Endodermal cell (in vitro differentiated cells): ENCODE data around the gene AGR3. TPM values are rescaled to one million over a fixed set of nuclear protein-coding genes. Genes with fewer than 3 reads are reported as not detected.

Experiments
- DNase-seq: peaks from one replicate; pipeline ENCODE4 v3.0.0-alpha.2; 2017
- H3K27ac ChIP-seq: 2 replicates; pipeline ENCODE4 v1.5.1; 2013; ENCODE audit warnings: mild to moderate bottlenecking, low read depth, low read length, moderate library complexity
- H3K27me3 ChIP-seq: 2 replicates; pipeline ENCODE4 v1.6.1; 2013; ENCODE audit warnings: mild to moderate bottlenecking, low read length, moderate library complexity; ENCODE audit not compliant: insufficient read depth, control insufficient read depth, poor library complexity, severe bottlenecking
- H3K36me3 ChIP-seq: 2 replicates; pipeline ENCODE4 v1.7.0; 2013; ENCODE audit warnings: mild to moderate bottlenecking, low read length, moderate library complexity; ENCODE audit not compliant: control insufficient read depth, insufficient read depth
- H3K4me1 ChIP-seq: one replicate; pipeline ENCODE4 v1.7.0; 2013; ENCODE audit warnings: low read length; ENCODE audit not compliant: control insufficient read depth, insufficient read depth
- H3K4me3 ChIP-seq: 2 replicates; pipeline ENCODE4 v1.5.1; 2013; ENCODE audit warnings: mild to moderate bottlenecking, low read length, moderate library complexity
- H3K9ac ChIP-seq: 2 replicates; pipeline ENCODE4 v1.6.1; 2013; ENCODE audit warnings: mild to moderate bottlenecking, low read length, moderate library complexity; ENCODE audit not compliant: poor library complexity, severe bottlenecking; ENCODE audit errors: extremely low read depth
- H3K9me3 ChIP-seq: 2 replicates; pipeline ENCODE4 v1.6.1; 2013; ENCODE audit warnings: mild to moderate bottlenecking, low read length, moderate library complexity; ENCODE audit not compliant: control insufficient read depth
- H3K27ac Mint-ChIP-seq: 2 replicates; pipeline ENCODE4 v1.8.0; 2020; ENCODE audit warnings: mixed read lengths
- H3K27me3 Mint-ChIP-seq: 2 replicates; pipeline ENCODE4 v1.8.0; 2021; ENCODE audit warnings: mild to moderate bottlenecking, mixed read lengths; ENCODE audit not compliant: insufficient read depth
- H3K36me3 Mint-ChIP-seq: 2 replicates; pipeline ENCODE4 v1.8.0; 2020; ENCODE audit warnings: low read depth, mixed read lengths
- H3K4me1 Mint-ChIP-seq: 2 replicates; pipeline ENCODE4 v1.8.0; 2020; ENCODE audit warnings: mixed read lengths
- H3K4me3 Mint-ChIP-seq: 2 replicates; pipeline ENCODE4 v1.8.0; 2020; ENCODE audit warnings: mild to moderate bottlenecking, moderate library complexity, mixed read lengths
- H3K9me3 Mint-ChIP-seq: 2 replicates; pipeline ENCODE4 v1.8.0; 2020; ENCODE audit warnings: mild to moderate bottlenecking, mixed read lengths
- CTCF ChIP-seq: fragments of 200-600 bp; sonication (generic); conservative IDR thresholded peaks from 2 replicates; pipeline ENCODE4 v1.5.0; 2021; ENCODE audit warnings: antibody characterized with exemption, mild to moderate bottlenecking
- WGBS, 2 experiments: methylation state at CpG; one replicate each; pipeline versions ENCODE4 v1.1.5 to v1.1.7; 2013; ENCODE audit warnings: missing lambda C conversion rate in 2 of 2, mixed read lengths in 1 of 2; ENCODE audit not compliant: insufficient coverage in 1 of 2, insufficient read length in 1 of 2; 5-methylcytosine and 5-hydroxymethylcytosine counted together
- total RNA-seq, 2 donors: library from RNA; stranded (reverse); fragmentation: NEBNext Ultra II Directional in 1 of 2; extraction: Animal tissue kit (Norgen Biotek cat#: 25700) in 1 of 2; gene quantifications; 2 replicates in 1 of 2; 3 replicates in 1 of 2; pipeline ENCODE4 v1.2.1, GENCODE V29; 2021

The AGR3 gene
- total RNA-seq, 2 donors from 2014 or later, result not detected

DNA sequence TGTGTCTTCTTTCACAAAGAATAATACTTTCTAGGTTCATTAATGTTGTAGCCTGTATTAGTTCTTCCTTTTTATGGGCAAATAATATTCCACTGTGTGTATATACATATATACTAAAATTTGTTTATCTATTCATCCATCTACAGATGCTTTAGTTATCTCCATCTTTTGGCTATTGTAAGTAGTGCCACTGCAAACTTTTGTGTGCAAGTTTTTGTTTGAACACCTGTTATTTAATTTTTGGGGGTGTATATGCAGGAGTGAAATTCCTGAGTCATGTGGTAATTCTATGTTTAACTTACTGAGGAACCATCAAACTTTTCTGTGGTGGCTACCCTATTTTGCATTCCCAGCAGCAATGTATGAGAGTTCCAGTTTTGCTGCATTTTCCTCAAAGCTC is 37.7 kb upstream of the AGR3 start:
- no peak for DNase-seq
- H3K9me3 ChIP-seq, result no peaks in the 10 kb centered on the region
- Mint-ChIP-seq H3K4me3 (no peak overlapping the region), H3K36me3 (no peaks in the 10 kb centered on the region), H3K27me3 (no peaks in the 10 kb centered on the region), H3K27ac (no peak overlapping the region), H3K9me3 (no peaks in the 10 kb centered on the region), H3K4me1 (peaks cover 34% of the 10 kb centered on the region)
- no peaks in the 10 kb centered on the region for H3K36me3 ChIP-seq
- H3K4me3 ChIP-seq, result no peak overlapping the region
- peaks cover 4% of the 10 kb centered on the region for H3K4me1 ChIP-seq
- no peaks in the 10 kb centered on the region for H3K27me3 ChIP-seq
- TF ChIP-seq CTCF, result no peak
- no peak overlapping the region for H3K27ac ChIP-seq
- H3K9ac ChIP-seq, result no peak overlapping the region

DNA sequence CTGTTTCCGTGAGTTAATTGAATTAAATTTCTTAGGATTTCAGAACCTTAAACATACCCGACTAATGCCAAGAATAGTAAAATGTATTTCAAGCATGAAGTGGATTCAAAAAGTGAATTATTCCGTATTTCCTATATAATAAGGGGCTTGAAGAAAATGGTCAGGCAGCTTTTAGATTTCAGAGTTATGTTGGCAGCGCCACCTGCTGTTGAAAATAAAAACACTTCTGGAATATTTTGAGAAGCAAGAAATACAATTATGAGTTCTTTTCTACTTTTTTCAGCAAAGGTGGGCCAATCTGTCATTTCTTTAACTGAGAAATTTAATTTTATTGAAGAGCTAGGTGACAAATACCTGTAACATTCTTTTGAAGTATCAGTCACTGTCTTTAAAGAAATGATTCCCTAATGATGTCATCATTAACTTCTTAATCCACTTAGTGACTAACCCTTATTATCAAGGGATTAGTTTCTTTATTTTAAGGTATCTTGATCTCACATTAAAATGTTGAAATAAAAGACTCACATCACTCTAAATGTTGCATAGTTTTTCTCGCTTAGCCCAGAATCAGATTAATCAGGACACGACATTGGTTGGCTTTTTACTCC is 36.6 kb upstream of the AGR3 start:
- Mint-ChIP-seq H3K9me3 (no peaks in the 10 kb centered on the region), H3K4me1 (peaks cover 38% of the 10 kb centered on the region), H3K27ac (peak overlapping the region; percentile 67), H3K4me3 (no peak overlapping the region), H3K36me3 (no peaks in the 10 kb centered on the region), H3K27me3 (no peaks in the 10 kb centered on the region)
- peak; percentile 46 for DNase-seq
- WGBS, 2 experiments, result 57 to 62% methylated on average over 4 to 6 of the region's 6 CpGs
- peak; percentile 92 for TF ChIP-seq CTCF
- Histone ChIP-seq H3K4me1 (peaks cover 4% of the 10 kb centered on the region), H3K36me3 (no peaks in the 10 kb centered on the region), H3K27ac (no peak overlapping the region), H3K27me3 (no peaks in the 10 kb centered on the region), H3K9me3 (no peaks in the 10 kb centered on the region), H3K4me3 (no peak overlapping the region), H3K9ac (no peak overlapping the region)

- Histone ChIP-seq H3K9ac (no peak overlapping the region), H3K27ac (no peak overlapping the region), H3K36me3 (no peaks in the 10 kb centered on the region), H3K27me3 (no peaks in the 10 kb centered on the region), H3K9me3 (peaks cover 7% of the 10 kb centered on the region), H3K4me3 (no peak overlapping the region), H3K4me1 (peaks cover 2% of the 10 kb centered on the region)
- DNase-seq, result no peak
- Mint-ChIP-seq H3K27me3 (no peaks in the 10 kb centered on the region), H3K27ac (no peak overlapping the region), H3K4me3 (no peak overlapping the region), H3K4me1 (peaks cover 27% of the 10 kb centered on the region), H3K36me3 (no peaks in the 10 kb centered on the region), H3K9me3 (no peaks in the 10 kb centered on the region)
- WGBS, 2 experiments, result 94% methylated on average over 5 of the region's 5 CpGs; no CpG with 5 or more reads in 1 of the 2 experiments
- TF ChIP-seq CTCF, result no peak
Measured at GRCh38 chr7:16916738-16917137, 35.0 kb upstream of the AGR3 start.
